DND-41 (cell line): Measurements from ENCODE around the gene RFTN1.

ENCODE experiments used
- EZH2 ChIP-seq: IDR thresholded peaks from 3 replicates; pipeline ENCODE4 v1.6.1; 2012; ENCODE audit warnings: borderline replicate concordance, low read depth, mild to moderate bottlenecking, moderate library complexity, low read length, inconsistent platforms; ENCODE audit not compliant: severe bottlenecking
- TF ChIP-seq, protein P1 (sequence below): IDR thresholded peaks from 2 replicates; pipeline ENCODE4 v1.5.1; 2012; ENCODE audit warnings: borderline replicate concordance, low read length, moderate library complexity, mild to moderate bottlenecking; ENCODE audit not compliant: poor library complexity, severe bottlenecking; ENCODE audit errors: extremely low read depth

DNA sequence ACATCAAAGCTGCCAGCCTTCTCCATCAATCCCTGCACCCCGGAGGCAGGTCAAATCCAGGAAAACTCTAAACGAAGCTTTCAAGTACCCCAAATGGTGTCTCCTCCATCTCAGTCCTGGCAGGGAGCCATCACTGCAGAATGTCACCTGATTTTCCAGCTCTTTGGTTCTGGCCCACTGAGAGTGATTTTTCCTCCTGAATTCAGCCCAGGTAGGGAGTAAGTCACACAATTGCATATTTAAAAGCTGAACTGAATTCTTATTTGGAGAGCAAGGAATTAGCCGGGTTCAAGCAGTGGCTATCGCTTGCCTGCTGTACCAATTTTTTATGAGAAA, 5.3 kb downstream of the RFTN1 start:
- no peak for TF ChIP-seq EZH2
- TF ChIP-seq, protein P1, sequence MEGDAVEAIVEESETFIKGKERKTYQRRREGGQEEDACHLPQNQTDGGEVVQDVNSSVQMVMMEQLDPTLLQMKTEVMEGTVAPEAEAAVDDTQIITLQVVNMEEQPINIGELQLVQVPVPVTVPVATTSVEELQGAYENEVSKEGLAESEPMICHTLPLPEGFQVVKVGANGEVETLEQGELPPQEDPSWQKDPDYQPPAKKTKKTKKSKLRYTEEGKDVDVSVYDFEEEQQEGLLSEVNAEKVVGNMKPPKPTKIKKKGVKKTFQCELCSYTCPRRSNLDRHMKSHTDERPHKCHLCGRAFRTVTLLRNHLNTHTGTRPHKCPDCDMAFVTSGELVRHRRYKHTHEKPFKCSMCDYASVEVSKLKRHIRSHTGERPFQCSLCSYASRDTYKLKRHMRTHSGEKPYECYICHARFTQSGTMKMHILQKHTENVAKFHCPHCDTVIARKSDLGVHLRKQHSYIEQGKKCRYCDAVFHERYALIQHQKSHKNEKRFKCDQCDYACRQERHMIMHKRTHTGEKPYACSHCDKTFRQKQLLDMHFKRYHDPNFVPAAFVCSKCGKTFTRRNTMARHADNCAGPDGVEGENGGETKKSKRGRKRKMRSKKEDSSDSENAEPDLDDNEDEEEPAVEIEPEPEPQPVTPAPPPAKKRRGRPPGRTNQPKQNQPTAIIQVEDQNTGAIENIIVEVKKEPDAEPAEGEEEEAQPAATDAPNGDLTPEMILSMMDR = no peak
